Measurements from ENCODE around the gene SLC29A3.

Gene SLC29A3

DNA sequence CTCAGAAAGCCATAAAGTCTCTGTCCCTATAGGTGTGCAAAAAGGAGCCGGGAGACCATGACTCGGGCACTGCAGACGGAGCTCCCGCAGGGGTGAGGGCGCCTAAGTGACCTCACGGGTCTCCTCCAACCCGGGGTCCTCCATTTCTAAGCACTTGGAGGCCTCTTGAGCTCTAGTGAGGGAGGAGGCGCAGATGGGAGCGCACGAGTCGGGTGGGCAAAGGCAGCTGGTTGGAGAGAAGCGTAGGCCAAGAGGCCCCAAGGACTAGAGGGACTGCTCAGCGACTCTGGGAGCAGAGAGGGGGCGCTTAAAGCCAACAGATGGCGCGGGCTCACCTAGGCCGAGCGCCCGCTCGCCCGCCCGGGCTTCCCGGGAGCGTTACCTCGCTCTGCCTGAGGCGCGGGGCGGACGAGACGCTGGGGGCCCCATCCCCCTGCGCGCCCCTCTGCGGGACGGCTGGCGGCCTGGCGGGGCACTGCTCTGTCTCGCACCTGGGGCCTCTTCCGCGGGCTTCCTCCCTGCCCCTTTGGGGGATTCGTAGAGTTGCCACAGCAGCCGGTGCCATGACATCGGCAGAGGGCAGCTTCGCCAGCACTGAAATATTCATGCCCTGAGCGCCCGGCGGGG lies 77.1 kb downstream of the SLC29A3 start:
- DNase-seq: peak; percentile 54

DNA sequence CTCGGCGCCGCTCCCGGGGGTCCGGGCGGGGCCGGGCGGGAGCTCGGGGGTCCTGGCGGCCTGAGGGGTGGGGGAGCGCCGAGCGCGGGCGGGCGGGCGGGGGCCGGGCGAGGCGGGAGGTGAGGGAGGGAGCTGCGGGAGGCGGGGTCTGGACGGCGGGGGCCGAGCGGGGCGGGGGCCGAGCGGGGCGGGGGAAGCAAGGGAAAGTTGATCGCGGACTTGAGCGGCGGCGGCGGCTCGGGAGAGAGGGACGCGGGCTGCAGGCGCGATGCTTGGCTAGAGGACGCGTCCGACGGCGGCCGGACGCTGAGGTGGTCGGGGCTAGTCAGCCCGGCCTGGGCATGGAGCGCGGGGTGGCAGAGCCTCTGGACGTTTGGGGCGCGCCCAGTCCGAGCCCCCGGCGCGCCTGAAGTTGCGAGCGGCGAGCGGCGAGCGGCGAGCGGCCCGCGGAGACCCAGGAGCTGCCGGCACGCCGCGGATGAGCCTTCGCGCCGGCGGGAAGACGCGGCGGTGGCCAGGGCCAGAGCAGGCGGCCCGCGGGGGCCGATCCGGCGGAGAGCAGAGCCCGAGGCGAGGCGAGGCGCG lies 77.7 kb downstream of the SLC29A3 start, which contains the start of gene CDH23:
CDH23 (plus strand) TSS at position 210 of the 585 bp plus-strand sequence. CDS start 42,912 bp downstream, outside the sequence.
- peak; percentile 12 for DNase-seq

DNA sequence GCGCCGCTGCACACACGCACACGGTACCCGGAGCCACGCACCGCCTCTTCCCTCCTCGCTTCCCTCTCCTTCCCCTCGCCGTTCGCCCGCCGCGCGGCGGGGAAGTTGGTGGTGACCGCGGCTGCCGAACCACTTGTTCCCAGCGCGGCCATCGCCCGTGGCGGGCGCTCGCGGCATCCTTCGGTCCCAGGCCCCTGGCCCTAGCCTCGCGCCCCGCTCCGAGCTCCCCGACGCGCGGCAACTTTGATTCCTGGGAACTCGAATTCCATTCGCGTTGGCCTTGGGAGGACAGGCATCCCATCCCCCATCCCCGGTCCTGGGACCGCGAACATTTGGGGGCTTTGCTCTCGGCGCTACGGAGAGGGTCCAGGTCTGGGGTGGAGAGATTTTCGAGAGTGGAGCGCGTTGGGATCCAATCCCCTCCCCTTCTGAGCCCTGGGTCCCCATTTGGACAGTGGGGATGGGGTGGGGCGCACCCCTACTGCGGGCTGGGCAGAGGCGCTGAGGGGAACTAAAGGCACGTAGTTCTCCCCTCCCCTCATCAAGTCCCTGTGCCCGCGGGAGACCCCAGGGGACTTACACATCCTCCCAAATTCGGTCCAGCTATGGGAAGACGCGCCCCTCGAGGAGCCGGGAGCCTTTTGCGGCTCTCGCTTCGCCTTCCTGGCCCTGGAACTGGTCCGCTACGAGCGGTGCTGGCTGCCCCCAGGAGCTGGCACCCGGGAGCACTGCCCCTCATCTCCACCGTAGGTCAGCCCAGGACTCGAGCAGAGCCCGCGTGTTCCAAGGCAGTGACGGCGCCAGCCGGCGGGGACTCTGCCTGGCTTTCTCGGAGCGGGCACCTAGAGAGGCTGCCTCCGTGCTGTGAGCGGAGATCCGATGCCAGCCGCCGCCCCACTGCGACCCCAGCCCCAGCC lies 78.5 kb downstream of the SLC29A3 start:
- no peak for DNase-seq

DNA sequence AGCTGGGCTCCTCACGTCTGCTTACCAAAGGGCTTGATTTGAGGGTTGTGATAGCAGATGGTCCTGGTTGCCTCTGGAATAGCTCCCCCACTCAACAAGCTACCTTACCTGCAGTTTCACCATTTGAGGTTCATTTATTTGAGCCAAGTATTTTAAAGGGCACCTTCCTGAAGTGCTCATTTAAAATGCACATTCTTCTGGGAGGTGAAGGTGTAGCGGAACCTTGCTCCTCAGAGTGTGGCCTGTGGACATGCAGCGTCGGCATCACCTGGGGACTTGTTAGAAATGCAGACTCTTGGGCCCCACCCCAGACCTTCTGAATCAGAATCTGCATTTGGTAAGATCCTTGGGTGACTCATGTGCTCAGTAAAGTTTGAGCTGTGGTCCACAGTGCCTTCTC lies 79.9 kb downstream of the SLC29A3 start:
- DNase-seq: no peak

DNA sequence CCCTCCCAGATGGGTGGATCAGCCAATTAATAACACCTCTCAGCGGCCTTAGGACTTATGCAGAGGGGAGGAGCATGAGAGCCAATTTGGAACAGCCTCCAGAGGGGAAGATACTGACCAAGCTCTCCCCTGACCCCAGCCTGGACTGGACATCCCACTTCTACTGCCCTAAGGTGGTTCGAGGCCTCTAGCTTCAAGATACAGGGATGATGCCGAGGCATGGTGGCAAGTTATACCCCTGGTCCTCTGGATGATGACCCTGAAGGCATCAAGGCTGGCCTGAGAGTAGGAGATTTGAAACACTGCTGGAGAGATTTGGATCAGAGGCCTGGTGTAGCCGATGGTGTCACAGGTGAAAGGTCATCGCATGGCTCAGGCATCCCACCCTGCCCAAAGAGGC lies 80.9 kb downstream of the SLC29A3 start:
- no peak for DNase-seq

DNA sequence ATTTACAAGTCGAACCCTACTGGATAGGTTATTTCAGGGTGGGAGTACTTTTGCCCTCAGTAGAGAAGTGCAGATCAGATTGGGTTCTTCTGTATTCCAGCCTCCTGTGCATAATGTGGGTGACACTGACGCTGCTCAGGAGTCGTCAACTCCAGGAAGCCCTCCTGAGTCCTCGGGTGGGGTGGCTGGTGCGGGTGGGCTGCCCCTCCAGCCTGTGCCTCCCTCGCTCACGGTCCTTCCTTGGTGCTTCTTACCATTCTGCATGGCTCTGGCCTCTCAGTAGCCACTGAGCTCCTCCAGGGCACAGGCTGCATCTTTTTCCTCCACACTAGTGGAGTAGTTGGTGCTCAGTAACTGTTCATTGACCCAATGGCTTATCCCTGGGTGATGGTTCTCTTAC lies 82.0 kb downstream of the SLC29A3 start:
- no peak for DNase-seq

DNA sequence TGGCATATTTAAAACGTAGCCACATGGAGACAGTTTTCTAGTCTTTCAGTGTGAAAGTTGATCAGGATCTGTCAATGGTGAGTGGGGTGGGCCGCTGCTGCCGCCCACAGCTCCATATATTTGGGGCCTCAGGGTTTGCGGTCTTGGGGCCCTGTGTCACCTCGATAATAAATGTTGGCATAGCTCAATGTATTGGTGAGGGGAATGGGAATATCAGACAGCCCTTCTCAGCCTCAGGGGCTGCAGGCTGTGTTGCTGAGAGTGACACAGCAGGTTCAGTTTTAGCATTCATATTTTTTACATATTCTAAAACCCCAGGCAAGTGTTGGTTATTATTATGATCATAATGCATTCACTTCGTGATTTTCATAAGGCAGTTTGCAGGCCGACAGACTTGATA lies 82.9 kb downstream of the SLC29A3 start:
- DNase-seq: no peak

DNA sequence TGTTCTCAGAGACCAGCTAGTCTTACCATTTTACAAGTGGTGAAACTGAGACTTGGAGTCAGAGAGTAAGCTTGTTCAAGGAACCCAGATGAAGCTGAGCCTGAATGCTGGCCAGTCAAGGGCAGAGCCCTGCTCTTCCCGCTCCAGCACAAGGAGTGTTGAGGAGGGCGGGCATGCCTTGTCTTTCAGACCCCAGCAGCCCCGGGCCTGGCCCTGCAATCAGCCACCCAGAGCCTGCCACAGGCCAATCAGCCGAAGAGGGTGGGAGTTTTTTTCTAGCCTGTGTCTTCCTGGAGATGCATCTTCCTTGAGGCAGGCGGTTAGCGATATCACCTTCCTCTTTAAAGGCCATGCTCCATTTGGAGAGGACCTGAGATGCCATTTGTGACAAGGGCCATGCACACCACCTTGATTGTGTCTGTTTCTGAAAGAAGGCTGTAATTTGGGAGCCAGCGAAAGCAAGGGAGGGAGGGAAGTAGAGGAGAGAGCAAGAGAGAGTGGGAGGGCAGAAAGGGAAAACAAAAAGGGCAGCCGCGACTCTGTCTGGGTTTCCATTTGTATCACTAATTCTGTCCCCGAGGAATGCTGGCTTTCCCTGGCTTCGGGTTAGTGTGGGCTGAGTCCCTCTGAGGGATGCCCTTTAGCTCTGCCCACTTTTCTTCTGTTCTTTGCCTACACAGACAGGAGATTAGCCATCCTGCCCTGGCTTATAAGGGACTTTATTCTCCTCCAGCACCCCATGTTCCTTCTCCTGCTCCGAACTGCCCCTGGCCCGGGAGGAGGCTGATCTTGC lies 85.6 kb downstream of the SLC29A3 start:
- no peak for DNase-seq

DNA sequence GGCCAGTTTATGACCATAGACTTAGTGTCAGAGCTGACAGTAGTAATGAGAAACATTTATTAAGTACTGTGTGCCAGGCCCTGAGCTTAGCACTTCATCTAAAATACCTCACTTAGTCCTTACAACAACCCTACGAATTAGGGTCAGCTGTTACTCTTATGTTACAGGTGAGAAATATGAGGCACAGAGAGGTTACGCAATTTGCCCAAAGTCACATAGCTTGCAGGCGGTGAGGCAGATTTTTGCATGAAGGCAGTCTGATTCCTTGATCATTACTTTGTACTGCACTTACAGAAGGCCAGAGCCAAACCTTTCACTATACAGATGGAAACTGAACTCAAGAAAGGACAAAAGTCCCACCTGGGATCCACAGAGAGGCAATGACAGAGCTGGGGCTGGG lies 87.8 kb downstream of the SLC29A3 start:
- no peak for DNase-seq

DNA sequence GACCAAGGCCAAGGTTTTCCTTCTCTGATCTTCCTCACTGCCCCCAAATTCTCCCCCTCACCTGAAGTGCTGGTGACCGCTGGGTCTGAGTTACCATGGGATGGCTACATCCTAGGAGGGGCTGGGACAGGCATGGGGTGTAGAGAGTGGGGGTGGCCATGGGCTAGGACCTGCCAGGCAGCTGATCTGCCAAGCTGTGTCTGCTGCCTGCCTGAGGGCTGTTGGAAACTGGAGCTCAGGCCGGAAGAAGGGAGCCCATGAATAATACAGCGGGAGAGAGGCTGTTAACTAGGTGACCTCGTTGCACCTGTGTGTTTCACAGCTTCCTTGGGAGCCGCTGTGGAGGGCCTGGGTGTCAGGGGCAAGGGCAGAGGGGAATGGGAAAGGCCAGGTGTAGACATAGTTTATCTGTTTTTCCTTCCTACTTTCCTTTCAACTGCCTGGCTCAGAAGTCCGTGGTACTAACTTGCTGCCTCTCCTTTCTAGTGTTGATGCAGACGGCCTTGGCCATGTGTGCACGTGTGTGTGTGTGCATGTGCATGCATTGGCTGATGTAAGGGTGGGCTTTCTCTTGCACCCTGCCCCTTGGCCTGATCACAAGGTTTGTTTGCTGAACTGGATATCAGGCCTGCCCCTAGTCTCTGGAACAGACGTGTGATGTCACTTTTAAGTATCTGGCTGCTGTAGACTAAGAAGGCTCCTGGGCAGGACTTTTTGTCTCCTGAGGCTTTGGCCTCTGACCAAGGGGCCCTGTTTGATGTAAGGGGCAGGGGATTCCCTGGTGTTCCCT lies 89.6 kb downstream of the SLC29A3 start:
- no peak for DNase-seq

DNA sequence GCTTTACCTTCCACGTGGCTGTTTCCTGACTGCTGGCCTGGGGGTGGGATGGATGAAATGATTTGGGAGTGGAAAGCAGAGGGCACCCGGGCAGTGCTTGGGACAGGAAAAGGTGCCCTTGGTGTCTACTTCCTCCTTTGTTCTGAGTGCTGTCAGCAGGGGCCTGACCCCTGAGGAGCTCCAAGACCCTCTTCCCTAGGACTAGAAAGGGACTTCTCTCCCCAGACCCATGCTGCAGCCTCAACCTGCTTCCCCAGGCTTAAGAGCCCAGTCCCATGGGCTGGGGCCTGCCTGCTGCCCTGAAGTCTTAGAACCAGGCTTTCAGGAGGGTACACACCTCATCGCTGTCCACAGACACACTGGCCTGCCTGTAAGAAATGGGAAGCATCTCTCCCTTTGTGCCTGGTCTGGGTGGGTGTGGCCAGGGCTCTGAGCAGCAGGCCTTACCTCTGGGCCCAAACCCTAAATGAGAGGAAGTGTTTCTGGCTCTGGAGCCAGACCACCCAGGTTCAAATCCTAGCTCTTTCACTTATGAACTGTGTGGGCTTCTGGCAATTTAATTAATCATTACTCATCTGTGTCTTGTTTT lies 90.6 kb downstream of the SLC29A3 start:
- no peak for DNase-seq

Measured in NCI-H1105 (cell line).